ENCODE results near the gene PLCL2. TPM values are rescaled to one million over a fixed set of nuclear protein-coding genes. Genes with fewer than 3 reads are reported as not detected.

Gene PLCL2
- total RNA-seq, 1 donor from 2014 or later, result 1.6 TPM

GRCh38 chr3:17014284-17014683, 129.5 kb downstream of the PLCL2 start:
- no peak overlapping the region for H3K4me3 ChIP-seq (ENCODE audit: low read depth, low read length)
- DNase-seq (ENCODE audit: low read depth), result no peak
- no peaks in the 10 kb centered on the region for H3K27me3 ChIP-seq (ENCODE audit: control insufficient read depth, insufficient read depth, low read length)
- no peak for FAIRE-seq
- TF ChIP-seq, protein P1, sequence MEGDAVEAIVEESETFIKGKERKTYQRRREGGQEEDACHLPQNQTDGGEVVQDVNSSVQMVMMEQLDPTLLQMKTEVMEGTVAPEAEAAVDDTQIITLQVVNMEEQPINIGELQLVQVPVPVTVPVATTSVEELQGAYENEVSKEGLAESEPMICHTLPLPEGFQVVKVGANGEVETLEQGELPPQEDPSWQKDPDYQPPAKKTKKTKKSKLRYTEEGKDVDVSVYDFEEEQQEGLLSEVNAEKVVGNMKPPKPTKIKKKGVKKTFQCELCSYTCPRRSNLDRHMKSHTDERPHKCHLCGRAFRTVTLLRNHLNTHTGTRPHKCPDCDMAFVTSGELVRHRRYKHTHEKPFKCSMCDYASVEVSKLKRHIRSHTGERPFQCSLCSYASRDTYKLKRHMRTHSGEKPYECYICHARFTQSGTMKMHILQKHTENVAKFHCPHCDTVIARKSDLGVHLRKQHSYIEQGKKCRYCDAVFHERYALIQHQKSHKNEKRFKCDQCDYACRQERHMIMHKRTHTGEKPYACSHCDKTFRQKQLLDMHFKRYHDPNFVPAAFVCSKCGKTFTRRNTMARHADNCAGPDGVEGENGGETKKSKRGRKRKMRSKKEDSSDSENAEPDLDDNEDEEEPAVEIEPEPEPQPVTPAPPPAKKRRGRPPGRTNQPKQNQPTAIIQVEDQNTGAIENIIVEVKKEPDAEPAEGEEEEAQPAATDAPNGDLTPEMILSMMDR (IDR thresholded peaks at IDR 0.05; ENCODE audit: insufficient read depth, low read length, severe bottlenecking), result no peak
- H3K36me3 ChIP-seq (ENCODE audit: control insufficient read depth, insufficient read depth, low read length), result no peaks in the 10 kb centered on the region

- H3K27me3 ChIP-seq (ENCODE audit: control insufficient read depth, insufficient read depth, low read length), result no peaks in the 10 kb centered on the region
- FAIRE-seq, result no peak
- no peak for DNase-seq (ENCODE audit: low read depth)
- H3K4me3 ChIP-seq (ENCODE audit: low read depth, low read length), result no peak overlapping the region
- H3K36me3 ChIP-seq (ENCODE audit: control insufficient read depth, insufficient read depth, low read length), result no peaks in the 10 kb centered on the region
- TF ChIP-seq, protein P1 (IDR thresholded peaks at IDR 0.05; ENCODE audit: insufficient read depth, low read length, severe bottlenecking), result no peak
These were observed 130.0 kb downstream of the PLCL2 start for GRCh38 chr3:17014709-17015108.

- Histone ChIP-seq H3K4me3 (ENCODE audit: low read depth, low read length) (no peak overlapping the region), H3K27me3 (ENCODE audit: control insufficient read depth, insufficient read depth, low read length) (no peaks in the 10 kb centered on the region), H3K36me3 (ENCODE audit: control insufficient read depth, insufficient read depth, low read length) (no peaks in the 10 kb centered on the region)
- TF ChIP-seq, protein P1 (IDR thresholded peaks at IDR 0.05; ENCODE audit: insufficient read depth, low read length, severe bottlenecking), result no peak
- DNase-seq (ENCODE audit: low read depth), result no peak
- no peak for FAIRE-seq
These were observed 136.9 kb downstream of the PLCL2 start for GRCh38 chr3:17021614-17022013.

DNA sequence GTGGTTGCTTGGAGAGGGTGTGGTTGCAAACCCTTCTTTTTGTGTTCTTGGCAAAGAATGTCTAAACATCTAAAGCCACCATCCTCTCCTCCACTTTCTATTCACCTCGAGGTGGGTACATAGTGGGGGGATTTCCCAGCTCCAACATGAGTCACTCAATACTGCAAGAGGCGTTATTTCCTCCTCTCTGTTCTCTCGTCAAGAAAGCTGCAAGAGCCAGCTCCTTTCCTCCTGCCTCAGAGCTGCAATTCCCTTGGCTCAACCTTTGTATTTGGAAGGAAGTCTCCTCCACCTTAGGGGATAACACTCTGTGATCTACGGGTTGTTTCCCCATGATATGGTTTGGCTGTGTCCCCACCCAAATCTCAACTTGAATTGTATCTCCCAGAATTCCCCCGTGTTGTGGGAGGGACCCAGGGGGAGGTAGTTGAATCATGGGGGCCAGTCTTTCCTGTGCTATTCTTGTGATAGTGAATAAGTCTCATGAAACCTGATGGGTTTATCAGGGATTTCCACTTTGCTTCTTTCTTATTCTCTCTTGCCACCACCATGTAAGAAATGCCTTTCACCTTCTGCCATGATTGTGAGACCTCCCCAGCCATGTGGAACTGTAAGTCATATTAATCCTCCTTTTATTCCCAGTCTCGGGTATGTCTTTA, 138.4 kb downstream of the PLCL2 start:
- TF ChIP-seq, protein P1 (IDR thresholded peaks at IDR 0.05; ENCODE audit: insufficient read depth, low read length, severe bottlenecking), result no peak
- FAIRE-seq, result no peak

DNA sequence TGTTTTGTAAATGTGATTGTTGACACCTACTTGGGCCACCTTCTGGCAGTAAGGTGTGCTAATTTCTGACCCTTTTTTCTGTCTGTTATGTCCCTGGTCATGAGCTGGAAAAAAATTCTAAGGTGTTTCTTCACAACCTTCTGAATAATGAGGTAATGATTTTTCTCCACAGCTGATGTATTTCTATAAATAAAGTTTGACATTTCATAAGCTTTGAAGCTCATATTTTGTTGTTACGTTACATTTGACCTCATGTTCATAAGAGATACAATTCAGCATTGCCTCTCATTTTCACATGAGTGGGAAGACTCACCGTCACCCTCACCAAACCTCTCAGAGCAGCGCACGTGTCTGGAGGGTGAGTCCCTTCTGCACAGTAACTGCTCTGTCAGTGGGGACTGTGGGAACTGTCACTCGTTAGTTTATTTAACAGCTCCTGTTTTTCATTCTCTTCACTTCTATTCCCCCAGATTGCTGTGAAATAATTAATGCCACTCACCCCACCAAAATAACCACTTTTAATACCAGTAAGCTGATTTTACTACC, 140.9 kb downstream of the PLCL2 start:
- TF ChIP-seq, protein P1 (IDR thresholded peaks at IDR 0.05; ENCODE audit: insufficient read depth, low read length, severe bottlenecking), result no peak
- H3K36me3 ChIP-seq (ENCODE audit: control insufficient read depth, insufficient read depth, low read length), result no peaks in the 10 kb centered on the region
- no peak for DNase-seq (ENCODE audit: low read depth)
- FAIRE-seq, result no peak
- H3K4me3 ChIP-seq (ENCODE audit: low read depth, low read length), result no peak overlapping the region
- no peaks in the 10 kb centered on the region for H3K27me3 ChIP-seq (ENCODE audit: control insufficient read depth, insufficient read depth, low read length)

More for the DNA sequence above, 138.4 kb downstream of the PLCL2 start:
- DNase-seq (ENCODE audit: low read depth), result peak; percentile 47
- H3K4me3 ChIP-seq (ENCODE audit: low read depth, low read length), result no peak overlapping the region
- no peaks in the 10 kb centered on the region for H3K36me3 ChIP-seq (ENCODE audit: control insufficient read depth, insufficient read depth, low read length)
- H3K27me3 ChIP-seq (ENCODE audit: control insufficient read depth, insufficient read depth, low read length), result no peaks in the 10 kb centered on the region

DNA sequence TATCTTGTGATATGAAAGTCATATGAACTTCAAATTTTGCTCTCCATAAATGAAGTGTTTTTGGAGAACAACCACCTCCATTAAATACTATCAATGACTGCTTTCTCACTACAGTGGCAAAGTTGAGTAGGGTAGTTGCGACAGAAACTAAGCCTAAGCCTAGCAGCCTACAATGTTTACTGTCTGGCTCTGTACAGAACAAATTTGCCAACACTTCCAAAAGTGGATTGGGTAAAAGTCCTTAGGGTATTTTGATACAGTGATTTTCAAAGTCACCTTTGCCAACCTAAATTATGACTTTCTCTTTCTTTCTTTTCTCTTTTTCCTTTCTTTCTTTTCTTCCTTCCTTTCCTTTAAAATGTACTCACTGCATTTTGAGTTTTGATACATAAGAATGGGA, 142.6 kb downstream of the PLCL2 start:
- no peaks in the 10 kb centered on the region for H3K36me3 ChIP-seq (ENCODE audit: control insufficient read depth, insufficient read depth, low read length)
- no peak for FAIRE-seq
- TF ChIP-seq, protein P1 (IDR thresholded peaks at IDR 0.05; ENCODE audit: insufficient read depth, low read length, severe bottlenecking), result no peak
- H3K4me3 ChIP-seq (ENCODE audit: low read depth, low read length), result no peak overlapping the region
- no peak for DNase-seq (ENCODE audit: low read depth)
- H3K27me3 ChIP-seq (ENCODE audit: control insufficient read depth, insufficient read depth, low read length), result no peaks in the 10 kb centered on the region

Data from bronchial epithelial cell (primary cell).